A549 (cell line): Measurements from ENCODE around the gene KSR2.

Experiments
- BCL3 ChIP-seq: fragments of >200 bp; sonication (Bioruptor Twin); formaldehyde crosslinking; IDR thresholded peaks from 3 replicates; pipeline ENCODE4 v1.6.1; 2016
- EP300 ChIP-seq, 2 experiments: fragments of >200 bp; sonication (Bioruptor Twin); formaldehyde crosslinking; IDR thresholded peaks; 2 replicates in 1 of 2; 3 replicates in 1 of 2; pipeline ENCODE4 v1.6.1; 2016 to 2017
- FOSL2 ChIP-seq, 2 experiments: fragments of 450-650 bp in 1 of 2; fragments of >200 bp in 1 of 2; sonication (Bioruptor Twin) in 1 of 2; formaldehyde crosslinking; IDR thresholded peaks; 2 replicates each; pipeline versions ENCODE4 v1.5.0 to v1.6.1; 2016 to 2020; ENCODE audit warnings: mild to moderate bottlenecking in 1 of 2, moderate library complexity in 1 of 2
- HOXA7 ChIP-seq: fragments of 250-450 bp; sonication (Bioruptor Pico); IDR thresholded peaks from 2 replicates; pipeline ENCODE4 v1.5.0; 2020; ENCODE audit warnings: mild to moderate bottlenecking, moderate library complexity
- KDM1A ChIP-seq: fragments of 200-600 bp; sonication (generic); IDR thresholded peaks from 2 replicates; pipeline ENCODE4 v1.6.1; 2016; ENCODE audit warnings: low read depth, mild to moderate bottlenecking
- MAX ChIP-seq: IDR thresholded peaks from 2 replicates; pipeline ENCODE4 v1.6.1; 2012
- MYC ChIP-seq: IDR thresholded peaks from 2 replicates; pipeline ENCODE4 v1.6.1; 2012; ENCODE audit warnings: mild to moderate bottlenecking, inconsistent platforms, low read length, improper control_type of control experiment, borderline replicate concordance
- POLR2A ChIP-seq: IDR thresholded peaks from 2 replicates; pipeline ENCODE4 v1.6.1; 2012; ENCODE audit warnings: mild to moderate bottlenecking, low read length
- RCOR1 ChIP-seq: fragments of 150-350 bp; IDR thresholded peaks from 2 replicates; pipeline ENCODE4 v1.6.1; 2014; ENCODE audit warnings: antibody characterized with exemption, low read length, low read depth
- REST ChIP-seq: fragments of 200-600 bp; sonication (generic); IDR thresholded peaks from 2 replicates; pipeline ENCODE4 v1.6.1; 2016; ENCODE audit warnings: antibody characterized with exemption, mild to moderate bottlenecking, moderate library complexity
- RNF2 ChIP-seq: fragments of 200-600 bp; sonication (generic); IDR thresholded peaks from 2 replicates; pipeline ENCODE4 v1.6.1; 2016; ENCODE audit warnings: low read depth, mild to moderate bottlenecking, antibody characterized with exemption, moderate library complexity, borderline replicate concordance
- TFCP2L1 ChIP-seq: fragments of 250-450 bp; sonication (Bioruptor Pico); IDR thresholded peaks from 2 replicates; pipeline ENCODE4 v1.5.0; 2021; ENCODE audit warnings: mild to moderate bottlenecking
- TF ChIP-seq, protein P1 (sequence below): fragments of >200 bp; sonication (Bioruptor Twin); formaldehyde crosslinking; IDR thresholded peaks from 3 replicates; pipeline ENCODE4 v1.5.1; 2016
- TF ChIP-seq, protein P2 (sequence below): IDR thresholded peaks from 2 replicates; pipeline ENCODE4 v1.6.1; 2012

GRCh38 chr12:117521346-117521745, 447.4 kb downstream of the KSR2 start:
- TF ChIP-seq FOSL2 (IDR thresholded peaks at IDR 0.05) (no peak), FOSL2 (CRISPR knock-in tag; IDR thresholded peaks at IDR 0.05) (no peak), EP300 (IDR thresholded peaks at IDR 0.05) (no peak), HOXA7 (CRISPR knock-in tag) (no peak), BCL3 (no peak), RNF2 (no peak), POLR2A (no peak), MAX (no peak), MYC (no peak), REST (no peak), RCOR1 (no peak), TFCP2L1 (CRISPR knock-in tag) (no peak), KDM1A (no peak)
- TF ChIP-seq, protein P1, sequence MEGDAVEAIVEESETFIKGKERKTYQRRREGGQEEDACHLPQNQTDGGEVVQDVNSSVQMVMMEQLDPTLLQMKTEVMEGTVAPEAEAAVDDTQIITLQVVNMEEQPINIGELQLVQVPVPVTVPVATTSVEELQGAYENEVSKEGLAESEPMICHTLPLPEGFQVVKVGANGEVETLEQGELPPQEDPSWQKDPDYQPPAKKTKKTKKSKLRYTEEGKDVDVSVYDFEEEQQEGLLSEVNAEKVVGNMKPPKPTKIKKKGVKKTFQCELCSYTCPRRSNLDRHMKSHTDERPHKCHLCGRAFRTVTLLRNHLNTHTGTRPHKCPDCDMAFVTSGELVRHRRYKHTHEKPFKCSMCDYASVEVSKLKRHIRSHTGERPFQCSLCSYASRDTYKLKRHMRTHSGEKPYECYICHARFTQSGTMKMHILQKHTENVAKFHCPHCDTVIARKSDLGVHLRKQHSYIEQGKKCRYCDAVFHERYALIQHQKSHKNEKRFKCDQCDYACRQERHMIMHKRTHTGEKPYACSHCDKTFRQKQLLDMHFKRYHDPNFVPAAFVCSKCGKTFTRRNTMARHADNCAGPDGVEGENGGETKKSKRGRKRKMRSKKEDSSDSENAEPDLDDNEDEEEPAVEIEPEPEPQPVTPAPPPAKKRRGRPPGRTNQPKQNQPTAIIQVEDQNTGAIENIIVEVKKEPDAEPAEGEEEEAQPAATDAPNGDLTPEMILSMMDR: no peak
- TF ChIP-seq, protein P2, sequence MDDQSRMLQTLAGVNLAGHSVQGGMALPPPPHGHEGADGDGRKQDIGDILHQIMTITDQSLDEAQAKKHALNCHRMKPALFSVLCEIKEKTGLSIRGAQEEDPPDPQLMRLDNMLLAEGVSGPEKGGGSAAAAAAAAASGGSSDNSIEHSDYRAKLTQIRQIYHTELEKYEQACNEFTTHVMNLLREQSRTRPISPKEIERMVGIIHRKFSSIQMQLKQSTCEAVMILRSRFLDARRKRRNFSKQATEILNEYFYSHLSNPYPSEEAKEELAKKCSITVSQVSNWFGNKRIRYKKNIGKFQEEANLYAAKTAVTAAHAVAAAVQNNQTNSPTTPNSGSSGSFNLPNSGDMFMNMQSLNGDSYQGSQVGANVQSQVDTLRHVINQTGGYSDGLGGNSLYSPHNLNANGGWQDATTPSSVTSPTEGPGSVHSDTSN: no peak
